Measurements from ENCODE around the gene URI1. TPM values are rescaled to one million over a fixed set of nuclear protein-coding genes. Genes with fewer than 3 reads are reported as not detected.

Gene URI1
- total and polyA plus RNA-seq, 3 donors from 2014 or later = 71.4 to 105 (median 104) TPM

GRCh38 chr19:29918891-29919290, 23.1 kb upstream of the URI1 start:
- Histone ChIP-seq H3K27ac (no peak overlapping the region), H3K4me3 (no peak overlapping the region), H3K4me1 (no peaks in the 10 kb centered on the region), H3K27me3 (no peaks in the 10 kb centered on the region), H3K36me3 (ENCODE audit: low read depth, missing control alignments) (no peaks in the 10 kb centered on the region), H3K9me3 (no peaks in the 10 kb centered on the region)
- TF ChIP-seq CTCF (IDR thresholded peaks at IDR 0.05) (no peak), POLR2A (IDR thresholded peaks at IDR 0.05) (no peak)
- DNase-seq = no peak
- 58 to 65% methylated on average over 6 of the region's 6 CpGs for WGBS, 2 donors
- intact Hi-C loops (cut with DNase I; ENCODE audit: low total_unique reads) = no loop called here

GRCh38 chr19:29922972-29923371, 19.1 kb upstream of the URI1 start:
- intact Hi-C loops (cut with DNase I; ENCODE audit: low total_unique reads) = no loop called here
- 90 to 94% methylated on average over 4 of the region's 4 CpGs for WGBS, 2 donors

GRCh38 chr19:29923653-29924052, 18.4 kb upstream of the URI1 start:
- Histone ChIP-seq H3K27ac (no peak overlapping the region), H3K9me3 (no peaks in the 10 kb centered on the region), H3K4me3 (no peak overlapping the region), H3K27me3 (no peaks in the 10 kb centered on the region), H3K4me1 (no peaks in the 10 kb centered on the region), H3K36me3 (ENCODE audit: low read depth, missing control alignments) (no peaks in the 10 kb centered on the region)
- no peak for DNase-seq
- intact Hi-C loops (cut with DNase I; ENCODE audit: low total_unique reads) = no loop called here
- TF ChIP-seq POLR2A (IDR thresholded peaks at IDR 0.05) = no peak
- no peak for TF ChIP-seq CTCF (IDR thresholded peaks at IDR 0.05)
- WGBS, 2 donors = 73 to 81% methylated on average over 4 of the region's 4 CpGs

More at GRCh38 chr19:29922972-29923371, 19.1 kb upstream of the URI1 start:
- Histone ChIP-seq H3K4me3 (no peak overlapping the region), H3K27me3 (no peaks in the 10 kb centered on the region), H3K27ac (no peak overlapping the region), H3K4me1 (no peaks in the 10 kb centered on the region), H3K9me3 (no peaks in the 10 kb centered on the region), H3K36me3 (ENCODE audit: low read depth, missing control alignments) (no peaks in the 10 kb centered on the region)
- no peak for TF ChIP-seq CTCF (IDR thresholded peaks at IDR 0.05)
- no peak for TF ChIP-seq POLR2A (IDR thresholded peaks at IDR 0.05)
- no peak for DNase-seq

- DNase-seq = no peak
- 76 to 91% methylated on average over 1 of the region's 1 CpG for WGBS, 2 donors
- H3K27me3 ChIP-seq = no peaks in the 10 kb centered on the region
- no peak overlapping the region for H3K27ac ChIP-seq
- H3K36me3 ChIP-seq (ENCODE audit: low read depth, missing control alignments) = no peaks in the 10 kb centered on the region
- intact Hi-C loops (cut with DNase I; ENCODE audit: low total_unique reads) = no loop called here
- H3K4me1 ChIP-seq = no peaks in the 10 kb centered on the region
- TF ChIP-seq CTCF (IDR thresholded peaks at IDR 0.05) = no peak
- TF ChIP-seq POLR2A (IDR thresholded peaks at IDR 0.05) = no peak
- H3K9me3 ChIP-seq = no peaks in the 10 kb centered on the region
- no peak overlapping the region for H3K4me3 ChIP-seq
Measured at GRCh38 chr19:29926031-29926430, 16.0 kb upstream of the URI1 start.

GRCh38 chr19:29926801-29927200, 15.2 kb upstream of the URI1 start:
- no peaks in the 10 kb centered on the region for H3K9me3 ChIP-seq
- intact Hi-C loops (cut with DNase I; ENCODE audit: low total_unique reads) = no loop called here
- H3K4me3 ChIP-seq = no peak overlapping the region
- DNase-seq = no peak
- no peak overlapping the region for H3K27ac ChIP-seq
- TF ChIP-seq CTCF (IDR thresholded peaks at IDR 0.05) (no peak), POLR2A (IDR thresholded peaks at IDR 0.05) (no peak)
- no peaks in the 10 kb centered on the region for H3K27me3 ChIP-seq
- no peaks in the 10 kb centered on the region for H3K36me3 ChIP-seq (ENCODE audit: low read depth, missing control alignments)
- WGBS, 2 donors = 84 to 90% methylated on average over 5 of the region's 5 CpGs
- no peaks in the 10 kb centered on the region for H3K4me1 ChIP-seq
